SU-DHL-6 (cell line): ENCODE measurements around the gene NOL3.

Experiments used
- H2AFZ ChIP-seq: fragments of 200-600 bp; sonication (generic); 2 replicates; pipeline ENCODE4 v1.6.1; 2014; ENCODE audit warnings: low read depth, mild to moderate bottlenecking, moderate library complexity, mixed read lengths, antibody characterized with exemption, low read length; ENCODE audit not compliant: severe bottlenecking
- H3F3A ChIP-seq: fragments of 200-600 bp; shearing (Covaris generic); 2 replicates; pipeline ENCODE4 v1.6.0; 2016; ENCODE audit warnings: antibody characterized with exemption, mild to moderate bottlenecking; ENCODE audit not compliant: insufficient read depth
- H3K27ac ChIP-seq: fragments of 200-600 bp; sonication (generic); 2 replicates; pipeline ENCODE4 v1.5.1; 2016; ENCODE audit warnings: low read depth, mild to moderate bottlenecking, low read length, moderate library complexity, mixed read lengths
- H3K27me3 ChIP-seq: fragments of 200-600 bp; sonication (generic), shearing (Covaris generic); 2 replicates; pipeline ENCODE4 v1.6.0; 2014; ENCODE audit warnings: mild to moderate bottlenecking, low read length
- H3K36me3 ChIP-seq: fragments of 200-600 bp; sonication (generic); 2 replicates; pipeline ENCODE4 v1.6.1; 2014; ENCODE audit warnings: mild to moderate bottlenecking, low read length, mixed read lengths
- H3K4me2 ChIP-seq: fragments of 300-600, 200-600 bp; shearing (Covaris generic), sonication (generic); 2 replicates; pipeline ENCODE4 v1.6.0; 2014; ENCODE audit warnings: low read length, low read depth, mild to moderate bottlenecking; ENCODE audit not compliant: poor library complexity, severe bottlenecking
- H3K4me3 ChIP-seq: fragments of 200-600 bp; sonication (generic); 2 replicates; pipeline ENCODE4 v1.5.1; 2014; ENCODE audit warnings: antibody characterized with exemption, low read length, mild to moderate bottlenecking, mixed read lengths; ENCODE audit not compliant: insufficient read depth, poor library complexity, severe bottlenecking
- H3K79me2 ChIP-seq: fragments of 200-600 bp; sonication (generic); 2 replicates; pipeline ENCODE4 v1.6.1; 2014; ENCODE audit warnings: mild to moderate bottlenecking, low read length, moderate library complexity; ENCODE audit not compliant: insufficient read depth
- H3K9ac ChIP-seq: fragments of 200-600 bp; sonication (generic); 2 replicates; pipeline ENCODE4 v1.7.0; 2014; ENCODE audit warnings: mild to moderate bottlenecking, low read length
- H3K9me2 ChIP-seq: fragments of 200-600 bp; sonication (generic); replicated peaks from 2 replicates; pipeline ENCODE4 v1.6.1; 2014; ENCODE audit warnings: low read length; ENCODE audit not compliant: insufficient read depth
- H3K9me3 ChIP-seq: fragments of 200-600 bp; sonication (generic); 2 replicates; pipeline ENCODE4 v1.6.1; 2014; ENCODE audit warnings: low read length, mixed read lengths; ENCODE audit not compliant: insufficient read depth
- H4K20me1 ChIP-seq: fragments of 200-600 bp; sonication (generic); 2 replicates; pipeline ENCODE4 v1.6.1; 2014; ENCODE audit warnings: low read depth, mild to moderate bottlenecking, antibody characterized with exemption, low read length, moderate library complexity, mixed read lengths
- CTCF ChIP-seq: fragments of 200-600 bp; sonication (generic); IDR thresholded peaks from one replicate; pipeline ENCODE4 v1.5.1; 2017; ENCODE audit warnings: antibody characterized with exemption, mild to moderate bottlenecking, low read length, moderate library complexity; ENCODE audit not compliant: insufficient read depth, poor library complexity, severe bottlenecking
- EZH2phosphoT487 ChIP-seq: fragments of 200-600 bp; sonication (generic), shearing (Covaris generic); conservative IDR thresholded peaks from 2 replicates; pipeline ENCODE4 v1.6.1; 2018; ENCODE audit warnings: mild to moderate bottlenecking, antibody characterized with exemption, low read length, moderate library complexity, mixed read lengths

The NOL3 gene

GRCh38 chr16:67181346-67181745, 11.0 kb downstream of the NOL3 start:
- H2AFZ ChIP-seq, result no peak overlapping the region
- TF ChIP-seq CTCF (no peak), EZH2phosphoT487 (no peak)
- no peaks in the 10 kb centered on the region for H3K27me3 ChIP-seq
- H3K36me3 ChIP-seq, result no peaks in the 10 kb centered on the region
- no peaks in the 10 kb centered on the region for H3K79me2 ChIP-seq
- no peaks in the 10 kb centered on the region for H4K20me1 ChIP-seq
- no peak overlapping the region for H3K9ac ChIP-seq
- no peak overlapping the region for H3K4me3 ChIP-seq
- H3K27ac ChIP-seq, result no peak overlapping the region
- H3F3A ChIP-seq, result no peaks in the 10 kb centered on the region
- H3K9me2 ChIP-seq, result no peaks in the 10 kb centered on the region
- no peak overlapping the region for H3K4me2 ChIP-seq
- no peaks in the 10 kb centered on the region for H3K9me3 ChIP-seq

GRCh38 chr16:67182288-67182687, 11.9 kb downstream of the NOL3 start:
- H3K36me3 ChIP-seq, result no peaks in the 10 kb centered on the region
- H3K4me3 ChIP-seq, result no peak overlapping the region
- no peak overlapping the region for H3K27ac ChIP-seq
- no peaks in the 10 kb centered on the region for H3F3A ChIP-seq
- peak overlapping the region; percentile 88 for H3K4me2 ChIP-seq
- TF ChIP-seq EZH2phosphoT487 (no peak), CTCF (no peak)
- no peaks in the 10 kb centered on the region for H3K9me3 ChIP-seq
- no peaks in the 10 kb centered on the region for H4K20me1 ChIP-seq
- H3K79me2 ChIP-seq, result no peaks in the 10 kb centered on the region
- no peak overlapping the region; the same call in 1 of the 2 replicates for H3K9ac ChIP-seq
- no peaks in the 10 kb centered on the region for H3K9me2 ChIP-seq
- no peak overlapping the region for H2AFZ ChIP-seq
- no peaks in the 10 kb centered on the region for H3K27me3 ChIP-seq

GRCh38 chr16:67183284-67183626, 12.9 kb downstream of the NOL3 start:
- peak overlapping the region; percentile 67 for H3K9ac ChIP-seq
- peak overlapping the region; percentile 87 for H2AFZ ChIP-seq
- H4K20me1 ChIP-seq, result no peaks in the 10 kb centered on the region
- no peaks in the 10 kb centered on the region for H3K79me2 ChIP-seq
- H3K4me2 ChIP-seq, result peak overlapping the region; percentile 88
- H3K36me3 ChIP-seq, result no peaks in the 10 kb centered on the region
- peak overlapping the region; percentile 79 for H3K4me3 ChIP-seq
- H3K9me3 ChIP-seq, result no peaks in the 10 kb centered on the region
- no peaks in the 10 kb centered on the region for H3K27me3 ChIP-seq
- H3K9me2 ChIP-seq, result no peaks in the 10 kb centered on the region
- TF ChIP-seq CTCF (no peak), EZH2phosphoT487 (no peak)
- no peaks in the 10 kb centered on the region for H3F3A ChIP-seq
- H3K27ac ChIP-seq, result no peak overlapping the region
